Measurements from ENCODE around the gene TMEM130. TPM values are rescaled to one million over a fixed set of nuclear protein-coding genes. Genes with fewer than 3 reads are reported as not detected.

TMEM130 gene
- total RNA-seq, 1 donor from 2014 or later, result not detected

GRCh38 chr7:98808751-98809460 is 60.9 kb downstream of the TMEM130 start:
- Mint-ChIP-seq H3K9me3 (peaks cover 13% of the 10 kb centered on the region), H3K27me3 (ENCODE audit: low read depth) (no peaks in the 10 kb centered on the region)

DNA sequence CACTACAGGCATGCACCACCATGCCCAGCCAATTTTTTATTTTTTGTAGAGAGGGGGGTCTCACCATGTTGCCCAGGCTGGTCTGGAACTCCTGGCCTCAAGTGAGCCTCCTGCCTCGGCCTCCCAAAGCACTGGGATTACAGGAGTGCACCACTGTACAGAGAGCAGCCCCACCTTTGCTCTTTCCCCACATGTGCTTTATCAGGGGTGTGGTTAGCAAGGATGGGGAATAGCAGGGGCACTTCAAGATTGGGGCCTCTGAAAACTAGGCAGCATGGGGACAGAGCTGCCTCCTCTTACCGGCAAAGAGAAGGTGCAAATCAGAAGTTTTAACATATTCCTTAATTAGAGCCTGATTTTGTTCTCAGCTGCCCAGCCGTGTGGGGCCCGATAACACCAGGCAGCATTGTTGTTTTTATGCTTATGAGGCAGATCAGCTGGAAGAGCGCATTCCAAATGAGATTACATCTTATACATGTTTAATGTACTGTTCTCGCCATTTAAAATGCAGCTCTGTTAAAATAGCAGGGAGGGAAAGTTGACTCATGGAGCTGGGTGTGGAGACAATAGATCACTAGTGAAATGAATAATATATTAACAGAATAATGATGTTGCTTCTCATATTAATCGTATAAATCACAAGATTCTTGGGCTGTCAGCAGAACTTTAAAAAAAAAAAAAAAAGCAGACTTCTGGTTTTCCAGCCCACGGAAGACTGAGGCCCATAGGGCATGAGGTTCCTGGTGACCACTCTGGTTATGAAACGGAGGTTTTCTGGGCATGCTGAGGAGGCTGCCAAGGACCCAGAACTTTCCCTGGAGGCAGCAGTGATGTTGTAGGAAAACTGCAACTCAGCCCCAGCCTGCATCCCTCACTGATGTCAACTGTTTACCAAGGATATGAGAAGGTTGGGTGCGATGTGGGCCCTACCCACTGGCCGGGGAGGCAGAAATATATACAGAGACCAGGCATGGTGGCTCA is 62.5 kb downstream of the TMEM130 start:
- H3K27ac Mint-ChIP-seq, result no peak overlapping the region
- intact Hi-C loops (cut with micrococcal nuclease), result no loop called here
- peaks cover 13% of the 10 kb centered on the region for H3K9me3 Mint-ChIP-seq
- H3K4me3 Mint-ChIP-seq (ENCODE audit: low read depth), result no peak overlapping the region
- H3K4me1 Mint-ChIP-seq (ENCODE audit: low read depth), result no peaks in the 10 kb centered on the region
- H3K36me3 Mint-ChIP-seq (ENCODE audit: low read depth), result no peaks in the 10 kb centered on the region
- no peak for DNase-seq (ENCODE audit: low spot score)
- no peaks in the 10 kb centered on the region for H3K27me3 Mint-ChIP-seq (ENCODE audit: low read depth)

More at GRCh38 chr7:98808751-98809460, 60.9 kb downstream of the TMEM130 start:
- no peaks in the 10 kb centered on the region for H3K36me3 Mint-ChIP-seq (ENCODE audit: low read depth)
- intact Hi-C loops (cut with micrococcal nuclease), result no loop called here
- H3K27ac Mint-ChIP-seq, result no peak overlapping the region
- no peak for DNase-seq (ENCODE audit: low spot score)
- no peaks in the 10 kb centered on the region for H3K4me1 Mint-ChIP-seq (ENCODE audit: low read depth)
- no peak overlapping the region for H3K4me3 Mint-ChIP-seq (ENCODE audit: low read depth)

GRCh38 chr7:98805956-98806838 is 63.6 kb downstream of the TMEM130 start:
- no peak overlapping the region for H3K4me3 Mint-ChIP-seq (ENCODE audit: low read depth)
- H3K27me3 Mint-ChIP-seq (ENCODE audit: low read depth), result no peaks in the 10 kb centered on the region

GRCh38 chr7:98802781-98803110 is 67.1 kb downstream of the TMEM130 start:
- no peaks in the 10 kb centered on the region for H3K36me3 Mint-ChIP-seq (ENCODE audit: low read depth)
- intact Hi-C loops (cut with micrococcal nuclease), result no loop called here
- H3K9me3 Mint-ChIP-seq, result peaks cover 16% of the 10 kb centered on the region
- no peak for DNase-seq (ENCODE audit: low spot score)
- no peak overlapping the region for H3K27ac Mint-ChIP-seq
- no peak overlapping the region for H3K4me3 Mint-ChIP-seq (ENCODE audit: low read depth)
- H3K27me3 Mint-ChIP-seq (ENCODE audit: low read depth), result no peaks in the 10 kb centered on the region
- H3K4me1 Mint-ChIP-seq (ENCODE audit: low read depth), result no peaks in the 10 kb centered on the region

More at GRCh38 chr7:98805956-98806838, 63.6 kb downstream of the TMEM130 start:
- intact Hi-C loops (cut with micrococcal nuclease), result no loop called here
- no peaks in the 10 kb centered on the region for H3K36me3 Mint-ChIP-seq (ENCODE audit: low read depth)
- H3K9me3 Mint-ChIP-seq, result peaks cover 11% of the 10 kb centered on the region
- H3K27ac Mint-ChIP-seq, result no peak overlapping the region
- no peak for DNase-seq (ENCODE audit: low spot score)
- no peaks in the 10 kb centered on the region for H3K4me1 Mint-ChIP-seq (ENCODE audit: low read depth)

GRCh38 chr7:98802088-98802780 is 67.6 kb downstream of the TMEM130 start:
- Mint-ChIP-seq H3K27me3 (ENCODE audit: low read depth) (no peaks in the 10 kb centered on the region), H3K4me1 (ENCODE audit: low read depth) (no peaks in the 10 kb centered on the region), H3K36me3 (ENCODE audit: low read depth) (no peaks in the 10 kb centered on the region), H3K4me3 (ENCODE audit: low read depth) (no peak overlapping the region), H3K9me3 (peaks cover 16% of the 10 kb centered on the region), H3K27ac (no peak overlapping the region)
- DNase-seq (ENCODE audit: low spot score), result no peak
- intact Hi-C loops (cut with micrococcal nuclease), result no loop called here

- H3K27me3 Mint-ChIP-seq (ENCODE audit: low read depth), result no peaks in the 10 kb centered on the region
- no peak for DNase-seq (ENCODE audit: low spot score)
- H3K4me1 Mint-ChIP-seq (ENCODE audit: low read depth), result peaks cover 3% of the 10 kb centered on the region
- no peaks in the 10 kb centered on the region for H3K36me3 Mint-ChIP-seq (ENCODE audit: low read depth)
- intact Hi-C loops (cut with micrococcal nuclease), result no loop called here
- H3K27ac Mint-ChIP-seq, result no peak overlapping the region
- peaks cover 16% of the 10 kb centered on the region for H3K9me3 Mint-ChIP-seq
- no peak overlapping the region for H3K4me3 Mint-ChIP-seq (ENCODE audit: low read depth)
Observed at GRCh38 chr7:98800996-98801395, 68.8 kb downstream of the TMEM130 start.

DNA sequence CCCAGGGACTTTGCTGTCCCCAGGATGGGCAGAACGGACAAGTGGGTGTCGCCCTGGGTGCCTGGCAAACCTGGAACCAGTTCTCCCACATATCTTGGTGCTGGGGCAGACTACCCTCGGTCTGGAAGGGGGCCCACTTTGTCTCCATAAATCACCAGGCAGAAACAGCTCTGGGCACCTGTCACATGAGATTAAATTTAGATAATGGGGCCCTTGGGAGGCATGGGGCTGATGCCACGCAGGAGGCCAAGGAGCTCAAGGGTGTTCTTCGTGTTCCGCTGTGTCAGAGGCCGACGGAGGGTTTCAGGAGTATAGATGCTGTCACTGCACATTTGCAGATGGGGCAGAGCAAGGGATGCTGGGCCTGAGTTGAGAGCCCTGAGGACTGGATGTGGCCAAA is 72.7 kb downstream of the TMEM130 start:
- no peak overlapping the region for H3K27ac Mint-ChIP-seq
- no peaks in the 10 kb centered on the region for H3K36me3 Mint-ChIP-seq (ENCODE audit: low read depth)
- H3K4me3 Mint-ChIP-seq (ENCODE audit: low read depth), result no peak overlapping the region
- peaks cover 6% of the 10 kb centered on the region for H3K4me1 Mint-ChIP-seq (ENCODE audit: low read depth)
- intact Hi-C loops (cut with micrococcal nuclease), result no loop called here
- DNase-seq (ENCODE audit: low spot score), result no peak
- peaks cover 2% of the 10 kb centered on the region for H3K27me3 Mint-ChIP-seq (ENCODE audit: low read depth)
- H3K9me3 Mint-ChIP-seq, result peaks cover 19% of the 10 kb centered on the region

Other genes starting within 250 kb of the TMEM130 start
- gene TRRAP, start 8.5 kb upstream of the TMEM130 start, total RNA-seq, result 58.6 and 59.1 TPM in 2 replicates

Measured in activated T-helper 2 cell treated with anti-CD3 and anti-CD28 coated beads, Interferon-gamma antibody, Interleukin-2, Interleukin-4, amounts not matched to agents 10 μg/mL and 5 μg/mL and 100 μg/mL, durations not matched to agents 14 hours and 24 hours and 36 hours (primary cell).